Measurements from ENCODE around the gene ANKRD11. TPM values are rescaled to one million over a fixed set of nuclear protein-coding genes. Genes with fewer than 3 reads are reported as not detected.

Gene ANKRD11
- total RNA-seq, 1 experiment from 2014 or later, result 28.5 TPM

- H3K27ac ChIP-seq (ENCODE audit: low read length), result no peak overlapping the region
- H3K36me3 ChIP-seq (ENCODE audit: insufficient read depth, low read length), result no peaks in the 10 kb centered on the region
- H3K27me3 ChIP-seq (ENCODE audit: low read length), result no peaks in the 10 kb centered on the region
- H3K9me2 ChIP-seq (replicated peaks; ENCODE audit: insufficient read depth, low read length), result no peaks in the 10 kb centered on the region
- no peaks in the 10 kb centered on the region for H4K20me1 ChIP-seq (ENCODE audit: insufficient read depth, low read depth, low read length)
- H3K79me2 ChIP-seq (ENCODE audit: low read length), result no peaks in the 10 kb centered on the region
- no peaks in the 10 kb centered on the region for H3K9me3 ChIP-seq (ENCODE audit: low read length)
- no peak overlapping the region for H3K4me3 ChIP-seq (ENCODE audit: low read length)
- H3K9ac ChIP-seq (ENCODE audit: low read length), result no peak overlapping the region
- no peaks in the 10 kb centered on the region for H3K4me1 ChIP-seq (ENCODE audit: low read length)
- H3K4me2 ChIP-seq (ENCODE audit: low read depth, low read length, poor library complexity, severe bottlenecking), result no peak overlapping the region
- DNase-seq, result no peak
- no peak overlapping the region for H2AFZ ChIP-seq (ENCODE audit: low read length)
Measured at GRCh38 chr16:89277641-89278341, 212.6 kb downstream of the ANKRD11 start.

GRCh38 chr16:89277049-89277448 is 213.3 kb downstream of the ANKRD11 start:
- H3K27me3 ChIP-seq (ENCODE audit: low read length), result no peaks in the 10 kb centered on the region
- H3K4me2 ChIP-seq (ENCODE audit: low read depth, low read length, poor library complexity, severe bottlenecking), result no peak overlapping the region
- H3K9me3 ChIP-seq (ENCODE audit: low read length), result no peaks in the 10 kb centered on the region
- H3K9me2 ChIP-seq (replicated peaks; ENCODE audit: insufficient read depth, low read length), result no peaks in the 10 kb centered on the region
- no peak overlapping the region for H3K4me3 ChIP-seq (ENCODE audit: low read length)
- H3K9ac ChIP-seq (ENCODE audit: low read length), result no peak overlapping the region
- H3K4me1 ChIP-seq (ENCODE audit: low read length), result no peaks in the 10 kb centered on the region
- no peak overlapping the region for H3K27ac ChIP-seq (ENCODE audit: low read length)
- H2AFZ ChIP-seq (ENCODE audit: low read length), result no peak overlapping the region
- H3K79me2 ChIP-seq (ENCODE audit: low read length), result no peaks in the 10 kb centered on the region
- H3K36me3 ChIP-seq (ENCODE audit: insufficient read depth, low read length), result no peaks in the 10 kb centered on the region
- DNase-seq, result no peak
- no peaks in the 10 kb centered on the region for H4K20me1 ChIP-seq (ENCODE audit: insufficient read depth, low read depth, low read length)

- H3K4me3 ChIP-seq (ENCODE audit: low read length), result no peak overlapping the region
- H2AFZ ChIP-seq (ENCODE audit: low read length), result no peak overlapping the region
- H3K79me2 ChIP-seq (ENCODE audit: low read length), result no peaks in the 10 kb centered on the region
- H3K36me3 ChIP-seq (ENCODE audit: insufficient read depth, low read length), result no peaks in the 10 kb centered on the region
- no peak for DNase-seq
- H3K27me3 ChIP-seq (ENCODE audit: low read length), result no peaks in the 10 kb centered on the region
- no peak overlapping the region for H3K27ac ChIP-seq (ENCODE audit: low read length)
- H4K20me1 ChIP-seq (ENCODE audit: insufficient read depth, low read depth, low read length), result no peaks in the 10 kb centered on the region
- H3K9ac ChIP-seq (ENCODE audit: low read length), result no peak overlapping the region
- no peaks in the 10 kb centered on the region for H3K9me3 ChIP-seq (ENCODE audit: low read length)
- no peak overlapping the region for H3K4me2 ChIP-seq (ENCODE audit: low read depth, low read length, poor library complexity, severe bottlenecking)
- H3K9me2 ChIP-seq (replicated peaks; ENCODE audit: insufficient read depth, low read length), result no peaks in the 10 kb centered on the region
- H3K4me1 ChIP-seq (ENCODE audit: low read length), result no peaks in the 10 kb centered on the region
Measured at GRCh38 chr16:89275837-89276720, 214.3 kb downstream of the ANKRD11 start.

- H3K9me2 ChIP-seq (replicated peaks; ENCODE audit: insufficient read depth, low read length), result no peaks in the 10 kb centered on the region
- H3K79me2 ChIP-seq (ENCODE audit: low read length), result no peaks in the 10 kb centered on the region
- no peak for DNase-seq
- H3K9me3 ChIP-seq (ENCODE audit: low read length), result no peaks in the 10 kb centered on the region
- H3K27ac ChIP-seq (ENCODE audit: low read length), result no peak overlapping the region
- H3K4me2 ChIP-seq (ENCODE audit: low read depth, low read length, poor library complexity, severe bottlenecking), result no peak overlapping the region
- no peaks in the 10 kb centered on the region for H3K27me3 ChIP-seq (ENCODE audit: low read length)
- H2AFZ ChIP-seq (ENCODE audit: low read length), result no peak overlapping the region
- H3K4me3 ChIP-seq (ENCODE audit: low read length), result no peak overlapping the region
- H4K20me1 ChIP-seq (ENCODE audit: insufficient read depth, low read depth, low read length), result no peaks in the 10 kb centered on the region
- no peaks in the 10 kb centered on the region for H3K4me1 ChIP-seq (ENCODE audit: low read length)
- H3K9ac ChIP-seq (ENCODE audit: low read length), result no peak overlapping the region
- H3K36me3 ChIP-seq (ENCODE audit: insufficient read depth, low read length), result no peaks in the 10 kb centered on the region
Measured at GRCh38 chr16:89275284-89275584, 215.1 kb downstream of the ANKRD11 start.

- Histone ChIP-seq H3K36me3 (ENCODE audit: insufficient read depth, low read length) (no peaks in the 10 kb centered on the region), H3K79me2 (ENCODE audit: low read length) (no peaks in the 10 kb centered on the region), H3K4me1 (ENCODE audit: low read length) (no peaks in the 10 kb centered on the region), H3K9me2 (replicated peaks; ENCODE audit: insufficient read depth, low read length) (no peaks in the 10 kb centered on the region), H3K4me2 (ENCODE audit: low read depth, low read length, poor library complexity, severe bottlenecking) (no peak overlapping the region), H3K27ac (ENCODE audit: low read length) (no peak overlapping the region), H3K9me3 (ENCODE audit: low read length) (no peaks in the 10 kb centered on the region), H3K27me3 (ENCODE audit: low read length) (no peaks in the 10 kb centered on the region), H4K20me1 (ENCODE audit: insufficient read depth, low read depth, low read length) (no peaks in the 10 kb centered on the region), H2AFZ (ENCODE audit: low read length) (no peak overlapping the region), H3K4me3 (ENCODE audit: low read length) (no peak overlapping the region), H3K9ac (ENCODE audit: low read length) (no peak overlapping the region)
- DNase-seq, result no peak
Measured at GRCh38 chr16:89274561-89275283, 215.6 kb downstream of the ANKRD11 start.

GRCh38 chr16:89273741-89274472 is 216.5 kb downstream of the ANKRD11 start:
- Histone ChIP-seq H3K27me3 (ENCODE audit: low read length) (no peaks in the 10 kb centered on the region), H3K9ac (ENCODE audit: low read length) (no peak overlapping the region), H2AFZ (ENCODE audit: low read length) (no peak overlapping the region), H3K4me3 (ENCODE audit: low read length) (no peak overlapping the region), H4K20me1 (ENCODE audit: insufficient read depth, low read depth, low read length) (no peaks in the 10 kb centered on the region), H3K4me2 (ENCODE audit: low read depth, low read length, poor library complexity, severe bottlenecking) (no peak overlapping the region), H3K79me2 (ENCODE audit: low read length) (no peaks in the 10 kb centered on the region), H3K9me2 (replicated peaks; ENCODE audit: insufficient read depth, low read length) (no peaks in the 10 kb centered on the region), H3K27ac (ENCODE audit: low read length) (no peak overlapping the region), H3K9me3 (ENCODE audit: low read length) (no peaks in the 10 kb centered on the region), H3K4me1 (ENCODE audit: low read length) (no peaks in the 10 kb centered on the region), H3K36me3 (ENCODE audit: insufficient read depth, low read length) (no peaks in the 10 kb centered on the region)
- DNase-seq, result no peak

- no peaks in the 10 kb centered on the region for H3K79me2 ChIP-seq (ENCODE audit: low read length)
- no peaks in the 10 kb centered on the region for H3K9me3 ChIP-seq (ENCODE audit: low read length)
- DNase-seq, result no peak
- no peak overlapping the region for H3K4me3 ChIP-seq (ENCODE audit: low read length)
- no peaks in the 10 kb centered on the region for H3K4me1 ChIP-seq (ENCODE audit: low read length)
- no peak overlapping the region for H2AFZ ChIP-seq (ENCODE audit: low read length)
- no peaks in the 10 kb centered on the region for H3K27me3 ChIP-seq (ENCODE audit: low read length)
- H3K36me3 ChIP-seq (ENCODE audit: insufficient read depth, low read length), result no peaks in the 10 kb centered on the region
- H3K9ac ChIP-seq (ENCODE audit: low read length), result no peak overlapping the region
- H3K4me2 ChIP-seq (ENCODE audit: low read depth, low read length, poor library complexity, severe bottlenecking), result no peak overlapping the region
- H3K27ac ChIP-seq (ENCODE audit: low read length), result no peak overlapping the region
- no peaks in the 10 kb centered on the region for H4K20me1 ChIP-seq (ENCODE audit: insufficient read depth, low read depth, low read length)
- no peaks in the 10 kb centered on the region for H3K9me2 ChIP-seq (replicated peaks; ENCODE audit: insufficient read depth, low read length)
Measured at GRCh38 chr16:89272631-89273030, 217.7 kb downstream of the ANKRD11 start.
